Measurements from ENCODE around the gene AHR.
A peak's percentile ranks its signal among the peaks of the same experiment; 100 is the strongest.

The AHR gene

GRCh38 chr7:17298102-17298839, at the start of gene AHR:
Gene AHR, plus strand, starts transcription at chr7:17298652. Its CDS starts 613 bp downstream, at chr7:17299265.
- peak; percentile 94 for DNase-seq

GRCh38 chr7:17253885-17254284, 44.6 kb upstream of the AHR start:
- no peak for DNase-seq

GRCh38 chr7:17255926-17256325, 42.5 kb upstream of the AHR start:
- DNase-seq: no peak

- DNase-seq: no peak
Measured at GRCh38 chr7:17256375-17256774, 42.1 kb upstream of the AHR start.

- no peak for DNase-seq
Measured at GRCh38 chr7:17266565-17266964, 31.9 kb upstream of the AHR start.

GRCh38 chr7:17269341-17270221, 28.9 kb upstream of the AHR start:
- no peak for DNase-seq

GRCh38 chr7:17274551-17275245, 23.8 kb upstream of the AHR start:
- DNase-seq: peak; percentile 49

GRCh38 chr7:17275749-17276671, 22.4 kb upstream of the AHR start:
- no peak for DNase-seq

- no peak for DNase-seq
Measured at GRCh38 chr7:17279061-17279460, 19.4 kb upstream of the AHR start.

- no peak for DNase-seq
Measured at GRCh38 chr7:17289074-17289645, 9.3 kb upstream of the AHR start.

- no peak for DNase-seq
Measured at GRCh38 chr7:17292843-17293242, 5.6 kb upstream of the AHR start.

GRCh38 chr7:17293481-17293880, 5.0 kb upstream of the AHR start:
- no peak for DNase-seq

- DNase-seq: no peak
Measured at GRCh38 chr7:17297243-17297642, 1.2 kb upstream of the AHR start.

- DNase-seq: peak; percentile 71
Measured at GRCh38 chr7:17298840-17299482, 509 bp downstream of the AHR start.

- DNase-seq: peak; percentile 44
Measured at GRCh38 chr7:17299483-17299991, 1.1 kb downstream of the AHR start.

GRCh38 chr7:17300012-17300411, 1.6 kb downstream of the AHR start:
- DNase-seq: no peak

GRCh38 chr7:17300437-17300836, 2.0 kb downstream of the AHR start:
- no peak for DNase-seq

- DNase-seq: peak; percentile 53
Measured at GRCh38 chr7:17301471-17302456, 3.3 kb downstream of the AHR start.

GRCh38 chr7:17302575-17303142, 4.2 kb downstream of the AHR start:
- DNase-seq: peak; percentile 48

- peak; percentile 78 for DNase-seq
Measured at GRCh38 chr7:17304926-17305325, 6.5 kb downstream of the AHR start.
